22Rv1 (cell line): ENCODE data around the gene CRAT.

ENCODE experiments used
- H3K27ac ChIP-seq: fragments of 450-650 bp; 2 replicates; pipeline ENCODE4 v1.5.1; 2017
- CTCF ChIP-seq: fragments of 450-650 bp; IDR thresholded peaks from 2 replicates; pipeline ENCODE4 v1.5.1; 2017; ENCODE audit warnings: mild to moderate bottlenecking
- ZFX ChIP-seq: fragments of 450-650 bp; IDR thresholded peaks from 2 replicates; pipeline ENCODE4 v1.6.1; 2017; ENCODE audit warnings: antibody characterized with exemption, borderline replicate concordance

CRAT gene

GRCh38 chr9:129079829-129080228 lies 30.8 kb downstream of the CRAT start:
- H3K27ac ChIP-seq: peak overlapping the region; percentile 38
- TF ChIP-seq ZFX (no peak), CTCF (no peak)

DNA sequence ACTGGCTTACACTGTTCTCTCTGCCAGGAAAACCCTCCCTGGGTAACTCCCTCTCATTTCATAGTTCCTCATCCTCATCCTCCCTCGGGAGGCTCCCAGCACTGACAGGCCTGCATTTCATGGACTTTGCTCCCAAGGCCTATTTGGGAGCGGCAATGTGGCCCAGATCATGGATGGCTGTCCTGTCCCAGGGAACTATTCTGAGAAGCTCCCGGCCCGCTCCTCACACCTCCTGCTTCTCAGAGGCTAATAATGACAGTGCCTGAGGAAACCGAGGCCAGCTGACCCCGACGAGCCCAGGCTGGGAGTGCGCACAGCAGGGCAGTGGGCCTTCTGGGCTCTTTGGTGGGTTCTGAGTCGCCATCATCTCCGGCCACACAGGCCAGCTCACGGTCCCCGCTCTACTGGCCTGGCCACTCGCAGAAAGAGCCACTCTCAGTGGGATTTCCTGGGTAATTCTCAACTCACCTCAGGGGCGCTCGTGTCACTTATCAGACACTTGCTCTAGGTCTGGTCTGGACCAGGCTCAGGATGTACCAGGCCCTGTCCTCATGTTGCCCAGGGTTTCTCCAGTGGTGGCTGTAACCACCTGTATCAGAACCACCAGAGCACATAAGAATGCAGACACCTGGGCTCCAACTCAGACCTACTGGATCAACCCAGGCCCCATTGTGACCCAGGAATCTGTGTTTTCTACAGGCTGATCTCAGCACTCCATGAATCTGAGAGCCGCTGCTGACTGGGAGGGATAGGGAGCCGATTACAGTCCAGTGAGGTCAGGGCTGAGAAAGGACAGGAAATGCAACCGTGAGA lies 31.7 kb downstream of the CRAT start:
- no peak overlapping the region; the same call in 1 of the 2 replicates for H3K27ac ChIP-seq
- TF ChIP-seq CTCF (no peak), ZFX (no peak)

GRCh38 chr9:129077236-129077635 lies 33.4 kb downstream of the CRAT start:
- H3K27ac ChIP-seq: no peak overlapping the region
- TF ChIP-seq CTCF (no peak), ZFX (no peak)

GRCh38 chr9:129076640-129077037 lies 34.0 kb downstream of the CRAT start:
- TF ChIP-seq ZFX (no peak), CTCF (no peak)
- no peak overlapping the region for H3K27ac ChIP-seq

DNA sequence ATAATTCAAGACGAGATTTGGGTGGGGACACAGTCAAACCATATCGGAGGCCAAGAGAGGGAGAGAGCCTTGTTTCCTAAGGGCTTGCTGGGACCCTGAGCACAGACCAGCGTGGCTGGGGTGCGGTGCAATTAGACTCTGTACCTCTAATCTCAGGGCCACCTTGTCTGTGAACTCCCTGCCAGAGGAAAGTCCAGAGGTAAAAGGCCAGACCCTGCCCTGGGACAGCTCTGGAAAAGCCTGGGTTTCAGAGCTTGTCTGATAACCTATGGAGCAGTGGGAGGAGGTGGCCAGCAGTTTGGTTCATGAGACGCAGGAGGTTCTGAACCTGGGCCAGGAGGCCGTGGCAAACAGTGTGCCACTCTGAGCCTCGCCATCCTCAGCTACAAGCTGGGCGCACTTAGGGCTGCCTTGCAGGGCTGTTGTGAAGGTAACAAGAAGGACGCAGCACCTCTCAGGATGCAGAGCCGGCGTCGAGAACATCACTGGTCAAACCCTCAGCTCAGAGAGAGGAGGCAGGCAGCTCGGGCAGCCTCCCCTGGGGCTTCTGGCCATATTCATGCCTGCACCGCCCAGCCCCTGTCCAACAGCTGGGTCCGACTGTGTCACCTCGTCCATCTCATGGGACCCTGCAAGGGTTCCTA lies 34.5 kb downstream of the CRAT start:
- no peak overlapping the region for H3K27ac ChIP-seq
- TF ChIP-seq CTCF (no peak), ZFX (no peak)

DNA sequence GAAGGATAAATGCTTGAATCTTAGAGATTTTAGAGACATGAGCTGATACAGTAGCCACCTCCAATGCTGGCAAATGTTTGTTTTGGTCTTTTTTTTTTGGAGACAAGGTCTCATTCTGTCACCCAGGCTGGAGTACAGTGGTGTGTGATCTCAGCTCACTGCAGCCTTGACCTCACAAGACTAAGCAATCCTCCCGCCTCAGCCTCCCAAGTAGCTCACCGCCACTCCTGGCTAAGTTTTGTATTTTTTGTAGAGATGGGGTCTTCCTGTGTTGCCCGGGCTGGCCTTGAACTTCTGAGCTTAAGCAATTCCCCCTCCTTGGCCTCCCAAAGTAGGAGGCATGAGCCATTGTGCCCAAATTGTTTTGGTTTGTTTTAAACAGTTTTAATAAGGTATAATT lies 36.5 kb downstream of the CRAT start:
- no peak for TF ChIP-seq ZFX
- no peak for TF ChIP-seq CTCF
- H3K27ac ChIP-seq: no peak overlapping the region

GRCh38 chr9:129073404-129073803 lies 37.2 kb downstream of the CRAT start:
- TF ChIP-seq ZFX: no peak
- TF ChIP-seq CTCF: no peak

More at GRCh38 chr9:129073404-129073803, 37.2 kb downstream of the CRAT start:
- H3K27ac ChIP-seq: no peak overlapping the region
